GM10847 (cell line): Measurements from ENCODE around the gene HNRNPA2B1.
A peak's percentile ranks its signal among the peaks of the same experiment; 100 is the strongest.

Experiments used
- POLR2A ChIP-seq: IDR thresholded peaks from 2 replicates; pipeline ENCODE4 v1.6.1; 2011; ENCODE audit not compliant: insufficient read length; ENCODE audit errors: extremely low read depth

The HNRNPA2B1 gene

DNA sequence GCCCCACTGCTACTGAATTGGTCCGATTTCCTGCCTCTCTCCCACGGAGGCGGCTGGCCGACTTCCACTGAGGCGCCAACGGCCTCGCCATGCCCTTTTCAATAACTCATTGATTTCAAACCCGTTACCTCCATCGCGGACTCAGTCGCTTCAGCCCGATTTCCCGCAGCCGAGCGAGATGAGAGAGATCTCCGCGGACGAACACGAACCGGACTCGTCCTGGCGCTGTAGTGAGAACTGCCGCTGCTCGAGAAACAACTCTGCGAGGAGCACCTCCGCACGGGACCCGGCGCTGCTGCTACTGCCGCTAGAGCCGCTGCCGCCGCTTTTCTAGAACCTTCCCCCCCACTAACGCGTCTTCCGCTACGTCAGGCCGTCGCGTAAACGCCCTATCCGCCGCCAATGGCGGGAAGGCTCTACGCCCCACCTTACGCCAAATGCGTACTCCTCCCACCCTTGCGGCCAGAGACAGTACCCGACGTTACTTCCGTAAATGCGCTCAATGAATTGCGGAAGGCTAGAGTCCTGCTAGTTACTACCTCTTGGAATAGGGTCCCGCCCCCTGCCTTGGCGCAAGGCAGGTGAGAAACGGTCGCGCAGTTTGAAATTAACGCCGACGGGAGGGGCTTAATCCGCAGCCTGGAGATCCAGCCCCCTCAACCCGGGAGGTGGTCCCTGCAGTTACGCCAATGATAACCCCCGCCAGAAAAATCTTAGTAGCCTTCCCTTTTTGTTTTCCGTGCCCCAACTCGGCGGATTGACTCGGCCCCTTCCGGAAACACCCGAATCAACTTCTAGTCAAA lies at the start of gene HNRNPA2B1:
Gene HNRNPA2B1, minus strand, starts transcription at position 303 of the 803 bp plus-strand sequence. Its CDS starts 169 bp downstream, at position 134.
- TF ChIP-seq POLR2A = peak; percentile 100

DNA sequence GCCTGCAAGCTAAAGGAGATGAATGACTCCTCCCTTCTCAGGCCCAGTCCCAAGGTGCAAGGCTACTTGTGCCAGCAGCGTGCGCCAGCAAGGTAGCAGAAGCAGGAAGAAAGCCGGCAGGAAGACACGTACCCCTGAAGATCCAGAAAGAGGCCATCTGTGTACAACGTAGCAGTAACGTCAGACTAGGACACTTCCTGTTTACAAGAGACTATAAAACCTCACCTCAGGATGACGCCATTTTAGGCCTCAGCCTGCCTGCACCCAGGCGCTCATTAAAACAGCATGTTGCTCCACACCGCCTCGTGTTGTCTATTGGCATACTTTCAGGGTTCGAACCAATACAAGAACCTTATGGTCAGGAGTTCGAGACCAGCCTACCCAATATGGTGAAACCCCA lies 49.7 kb upstream of the HNRNPA2B1 start:
- no peak for TF ChIP-seq POLR2A

DNA sequence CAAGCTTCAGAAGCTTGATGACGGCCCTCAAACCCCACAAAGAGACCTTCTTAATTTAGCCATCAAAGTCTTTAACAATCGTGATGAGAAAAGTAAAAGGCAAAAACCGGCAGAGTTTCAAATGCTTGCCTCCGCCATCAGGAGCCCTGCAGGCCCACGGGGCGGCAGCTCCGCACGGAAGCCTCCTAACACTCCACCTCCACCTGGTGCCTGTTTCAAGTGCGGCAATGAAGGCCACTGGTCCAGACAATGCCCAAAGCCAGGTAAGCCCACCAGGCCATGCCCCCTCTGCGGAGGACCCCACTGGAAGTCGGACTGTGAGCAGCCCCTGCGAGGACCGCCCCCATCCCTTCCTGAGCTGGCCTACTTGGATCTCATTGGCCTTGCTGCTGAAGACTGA lies 44.6 kb upstream of the HNRNPA2B1 start:
- TF ChIP-seq POLR2A = no peak

DNA sequence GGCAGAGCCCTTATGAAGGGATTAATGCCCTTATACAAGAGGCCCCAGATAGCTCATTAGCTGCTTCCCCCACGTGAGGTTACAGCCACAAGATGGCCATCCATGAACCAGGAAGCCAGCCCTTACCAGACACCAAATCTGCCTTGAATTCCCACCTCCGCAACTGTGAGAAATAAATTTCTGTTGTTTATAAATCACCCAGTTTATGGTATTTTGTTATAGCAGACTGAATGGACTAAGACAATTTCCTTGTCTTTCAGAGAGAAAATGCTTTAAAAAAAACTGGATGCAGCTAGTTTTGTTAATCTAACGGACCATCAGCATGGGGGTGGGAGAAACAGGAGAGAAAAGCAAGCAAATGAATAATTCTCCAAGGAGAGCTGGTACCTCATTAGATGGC lies 37.5 kb upstream of the HNRNPA2B1 start:
- TF ChIP-seq POLR2A = no peak

DNA sequence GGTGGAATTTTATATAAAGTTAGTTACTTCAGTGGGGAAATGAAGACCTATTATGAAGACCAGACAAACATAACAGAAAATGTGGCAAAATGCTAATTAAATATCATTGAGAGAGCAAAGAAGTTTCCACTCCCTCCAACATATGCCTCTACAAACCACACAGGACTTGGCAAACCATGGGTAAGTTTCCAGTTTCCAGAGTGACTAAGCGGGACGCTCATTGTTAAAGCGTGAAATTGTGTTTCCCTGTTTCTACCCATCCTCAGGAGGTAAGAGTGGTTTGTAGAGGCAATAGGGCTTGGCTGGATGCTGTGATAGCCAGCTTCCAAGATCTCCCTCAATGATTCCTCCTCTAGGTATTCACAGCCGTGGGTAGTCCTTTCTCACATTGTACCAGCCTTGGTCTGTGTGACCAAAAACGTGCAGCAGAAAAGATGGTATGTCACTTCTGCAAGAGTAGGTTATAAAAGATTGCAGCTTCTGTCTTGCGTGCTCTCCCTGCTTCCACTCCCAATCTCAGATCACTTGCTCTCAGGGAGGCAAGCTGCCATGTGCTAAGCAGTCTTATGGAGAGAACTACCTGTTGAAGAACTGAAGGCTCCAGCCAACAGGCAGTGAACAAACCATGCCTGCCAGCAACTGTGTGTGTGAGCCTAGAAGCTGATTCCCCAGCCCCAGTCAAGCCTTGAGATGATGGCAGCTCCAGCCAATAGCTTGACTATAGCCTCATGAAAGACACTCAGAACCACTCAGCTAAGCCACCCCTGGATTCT lies 36.7 kb upstream of the HNRNPA2B1 start:
- TF ChIP-seq POLR2A = no peak

DNA sequence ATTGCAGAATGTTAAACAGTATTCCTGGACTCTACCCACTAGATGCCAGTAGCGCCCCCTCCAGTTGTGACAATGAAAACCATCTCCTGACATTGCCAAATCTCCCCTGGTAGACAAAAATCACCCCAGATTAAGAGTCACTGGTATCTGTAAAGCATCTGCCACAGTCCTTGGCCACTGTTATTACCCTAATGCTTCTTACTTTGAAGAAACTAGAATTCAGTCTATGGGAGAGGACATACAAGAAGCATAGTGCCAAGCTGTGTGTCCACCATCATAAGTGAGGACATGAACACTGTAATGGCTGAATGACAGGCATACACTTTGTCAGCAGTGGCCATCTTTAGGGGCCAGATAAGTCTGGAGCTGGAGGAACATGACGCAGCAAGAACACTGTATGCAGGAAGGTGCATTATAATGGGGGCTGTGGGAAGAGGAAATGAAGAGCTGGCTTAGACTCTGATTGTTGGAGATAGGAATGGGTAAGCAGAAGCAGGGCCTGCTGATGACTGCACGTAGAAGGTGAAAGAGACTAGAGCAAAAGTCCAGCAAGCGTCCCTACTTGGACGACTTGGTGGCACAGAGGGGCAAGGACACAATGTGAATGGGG lies 33.5 kb upstream of the HNRNPA2B1 start:
- TF ChIP-seq POLR2A = no peak

DNA sequence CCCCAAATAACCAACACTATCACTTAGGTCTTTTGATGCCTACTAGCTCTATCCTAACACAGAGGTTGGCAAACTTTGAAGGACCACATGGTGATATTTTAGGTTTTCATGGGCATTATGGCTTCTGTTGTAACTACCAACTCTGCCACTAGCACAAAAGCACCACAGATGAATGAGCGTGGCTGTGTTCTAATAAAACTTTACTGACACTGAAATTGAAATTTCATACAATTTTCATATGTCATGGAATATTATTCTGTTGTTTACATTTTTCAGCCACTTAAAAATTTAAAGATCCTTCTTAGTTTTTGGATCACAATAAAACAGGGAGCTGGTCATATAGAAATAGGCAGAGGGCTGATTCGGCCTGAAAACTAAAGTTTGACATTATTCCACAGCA lies 27.4 kb upstream of the HNRNPA2B1 start:
- no peak for TF ChIP-seq POLR2A

DNA sequence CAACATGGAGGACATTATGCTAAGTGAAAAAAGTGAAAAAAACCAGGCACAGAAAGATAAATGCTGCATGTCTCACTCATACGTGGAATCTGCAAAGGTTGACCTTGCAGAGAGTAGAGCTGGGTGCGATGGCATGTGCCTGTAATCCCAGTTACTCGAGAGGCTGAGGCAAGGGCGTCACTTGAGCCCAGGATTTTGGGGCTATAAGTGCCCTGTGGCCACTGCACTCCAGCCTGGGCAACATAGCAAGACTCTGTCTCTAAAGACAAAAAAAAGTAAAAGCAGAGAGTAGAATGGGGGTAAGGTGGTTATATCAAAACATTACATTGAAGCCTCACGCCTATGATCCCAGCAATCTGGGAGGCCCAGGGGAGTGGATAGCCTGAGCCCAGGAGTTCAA lies 23.8 kb upstream of the HNRNPA2B1 start:
- TF ChIP-seq POLR2A = no peak

DNA sequence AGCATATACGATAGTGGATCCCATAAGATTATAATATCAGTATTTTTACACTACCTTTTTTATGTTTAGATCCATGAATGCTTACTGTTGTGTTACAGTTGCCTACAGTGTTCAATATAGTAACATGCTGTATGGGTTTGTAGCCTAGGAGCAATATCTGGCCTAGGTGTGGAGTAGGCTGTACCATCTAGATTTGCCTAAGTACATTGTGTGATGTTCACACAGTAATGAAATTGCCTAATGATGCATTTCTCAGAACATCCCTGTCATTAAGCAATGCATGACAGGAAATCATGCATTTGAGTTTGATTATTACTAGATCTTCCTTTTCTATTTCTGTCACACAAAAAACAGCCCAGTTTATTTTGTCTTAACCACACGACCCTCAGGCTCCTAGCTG lies 15.5 kb upstream of the HNRNPA2B1 start:
- no peak for TF ChIP-seq POLR2A

DNA sequence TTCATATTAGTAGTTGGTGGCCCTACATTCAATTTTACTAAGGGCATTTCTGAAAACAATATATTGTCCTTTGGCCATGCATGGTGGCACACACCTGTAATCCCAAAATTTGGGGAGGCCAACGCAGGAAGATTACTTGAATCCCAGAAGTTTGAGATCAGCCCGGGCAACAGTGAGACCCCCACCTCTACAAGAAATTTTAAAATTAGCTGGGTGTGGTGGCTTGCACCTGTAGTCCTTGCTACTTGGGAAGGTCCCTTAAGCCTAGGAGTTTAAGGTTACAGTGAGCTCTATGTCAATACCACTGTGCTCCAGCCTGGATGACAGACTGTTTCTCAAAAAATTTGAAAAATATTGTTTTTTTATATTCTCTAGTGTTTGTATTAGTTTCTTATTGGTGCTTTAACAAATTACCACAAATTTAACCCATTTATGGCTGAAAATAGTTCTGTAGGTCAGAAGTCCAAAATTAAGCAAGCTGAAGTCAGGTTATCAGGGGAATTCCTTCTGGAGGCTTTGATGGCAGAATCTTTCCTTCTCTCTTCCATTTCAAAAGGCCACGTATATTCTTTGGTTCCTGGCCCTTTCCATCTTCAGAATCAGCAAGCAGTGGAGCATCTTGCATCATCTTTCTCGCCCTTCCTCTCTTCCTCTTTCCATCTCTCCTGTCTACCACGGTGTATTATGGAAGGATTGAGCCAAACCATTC lies 13.4 kb upstream of the HNRNPA2B1 start:
- no peak for TF ChIP-seq POLR2A

DNA sequence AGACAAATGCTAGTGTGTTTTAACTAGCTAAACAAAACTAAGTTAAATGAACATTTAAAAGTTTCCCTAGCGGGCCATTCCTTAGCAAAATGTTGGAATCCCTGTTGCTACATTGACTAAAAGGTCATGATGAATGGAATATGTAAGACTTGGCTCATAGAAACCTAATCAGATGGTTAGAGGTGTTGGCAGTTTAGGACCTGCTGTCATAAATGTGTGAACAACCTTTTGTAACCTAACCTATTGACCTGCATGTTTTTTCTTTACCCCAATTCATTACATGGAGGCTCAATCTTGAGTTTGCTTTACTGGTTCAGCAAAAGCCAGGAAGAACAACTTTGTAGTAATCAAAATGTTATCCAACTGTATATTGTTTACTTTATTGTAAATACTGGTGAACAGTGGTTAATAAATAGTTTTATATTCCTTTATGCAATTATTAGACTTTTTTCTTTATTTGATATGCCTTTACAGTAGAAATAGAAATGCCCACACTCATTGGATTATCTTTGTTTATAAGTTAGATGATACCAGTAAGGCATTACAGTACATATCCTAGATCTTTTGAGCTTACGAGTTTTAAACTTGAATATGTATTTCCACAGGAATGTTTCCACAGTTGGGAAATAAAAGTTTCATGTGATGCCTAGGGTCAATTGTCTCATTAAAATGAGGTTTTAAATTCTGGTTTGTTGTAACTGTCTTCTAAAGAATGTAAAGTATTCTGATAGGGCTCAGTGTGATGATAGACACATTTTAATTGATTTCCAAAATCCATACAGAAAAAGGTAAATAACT lies 12.6 kb upstream of the HNRNPA2B1 start:
- no peak for TF ChIP-seq POLR2A

DNA sequence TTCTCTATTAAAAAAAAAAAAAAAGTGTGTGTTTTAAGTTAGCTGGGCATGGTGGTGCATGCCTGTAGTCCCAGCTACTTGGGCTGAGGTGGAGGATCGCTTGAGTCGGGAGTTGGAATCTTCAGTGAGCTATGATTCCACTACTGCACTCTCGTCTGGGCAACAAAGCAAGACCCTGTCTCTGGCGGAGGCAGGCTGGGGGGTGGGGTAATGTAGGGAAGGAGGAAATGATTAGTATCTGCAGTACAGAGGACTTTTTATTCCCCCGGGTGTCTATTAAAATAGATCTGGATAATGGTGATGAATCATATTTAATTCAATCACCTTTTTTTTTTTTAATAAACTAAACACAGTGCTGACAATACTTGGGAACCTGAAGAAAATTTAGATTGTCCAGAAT lies 7.5 kb upstream of the HNRNPA2B1 start:
- no peak for TF ChIP-seq POLR2A

DNA sequence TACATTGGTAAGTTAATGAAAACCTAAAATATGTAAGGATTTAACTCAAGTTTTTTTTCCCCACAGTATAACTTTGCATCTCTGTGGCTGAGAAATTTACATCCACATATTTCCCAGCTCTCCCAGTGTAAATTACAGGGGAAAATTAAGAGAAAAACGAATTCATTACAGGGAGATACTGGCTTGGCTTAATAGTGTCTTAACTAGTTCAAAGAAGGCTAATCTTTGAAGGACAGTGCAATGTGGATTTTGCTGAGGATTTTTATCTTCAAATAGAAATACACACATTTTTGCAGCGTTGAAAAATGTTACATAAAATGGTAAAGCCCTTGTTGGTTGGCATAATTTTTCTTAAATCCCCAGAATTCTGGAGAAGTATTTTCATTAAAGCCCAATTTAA lies 2.5 kb upstream of the HNRNPA2B1 start:
- TF ChIP-seq POLR2A = no peak

DNA sequence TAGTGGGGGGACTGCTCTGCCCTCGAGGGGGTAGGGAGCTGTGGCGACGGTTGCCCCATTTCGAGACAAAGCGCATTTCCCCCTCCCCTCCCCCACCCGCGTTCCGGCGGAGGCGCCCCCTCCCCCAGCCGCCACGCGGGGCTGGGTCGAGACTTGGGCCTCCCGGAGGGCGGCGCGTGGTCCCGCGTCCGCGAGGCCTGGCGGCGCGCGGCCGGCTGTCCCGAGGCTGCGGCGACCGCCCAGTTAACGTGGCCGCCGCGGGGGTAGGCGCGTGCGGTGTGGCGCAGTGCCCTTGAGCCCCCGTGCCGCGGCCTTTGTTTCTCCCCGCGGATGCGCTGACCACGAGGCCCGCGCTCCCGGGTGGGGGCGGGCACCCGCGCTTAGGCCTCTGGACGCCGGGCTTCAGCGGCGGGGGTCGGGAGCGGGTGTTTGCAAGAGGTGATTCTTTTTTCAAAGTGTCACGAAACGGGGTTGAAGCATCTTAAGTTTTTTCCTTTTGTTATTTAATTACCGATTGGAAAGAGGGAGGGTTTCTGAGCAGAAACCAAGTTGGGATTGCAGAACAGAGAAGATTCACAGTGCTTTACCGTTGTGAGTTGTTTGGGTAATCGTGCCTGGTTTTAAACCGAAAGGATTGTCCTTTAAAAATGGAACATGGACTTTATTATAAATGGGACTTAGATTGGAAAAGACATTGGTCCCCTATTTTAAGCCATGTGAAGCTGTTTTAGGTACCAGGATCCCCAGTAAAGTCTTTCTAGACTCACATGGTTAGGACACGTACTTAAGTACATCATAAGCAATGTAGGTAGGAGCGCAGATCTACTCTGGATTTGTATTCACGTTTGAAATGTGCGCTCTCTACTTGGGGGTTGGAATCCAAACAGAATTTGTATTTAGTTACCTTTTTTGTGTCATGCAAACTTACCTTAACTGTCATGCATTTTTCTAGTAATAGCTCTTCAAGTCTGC lies 1.8 kb upstream of the HNRNPA2B1 start:
- no peak for TF ChIP-seq POLR2A
